ENCODE measurements around the gene GPC3.

Gene GPC3

GRCh38 chrX:133961046-133961445, 24.3 kb downstream of the GPC3 start:
- TF ChIP-seq CTCF (IDR thresholded peaks at IDR 0.05; ENCODE audit: insufficient read depth, low read length, poor library complexity, severe bottlenecking), result no peak
- Histone ChIP-seq H3K4me3 (replicated peaks; ENCODE audit: low read depth, low read length) (no peak overlapping the region), H3K36me3 (ENCODE audit: control insufficient read depth, insufficient read depth, low read length) (no peaks in the 10 kb centered on the region), H3K27me3 (replicated peaks; ENCODE audit: control insufficient read depth, insufficient read depth, low read length) (no peaks in the 10 kb centered on the region)
- DNase-seq (ENCODE audit: extremely low read depth, insufficient read length), result no peak

- DNase-seq (ENCODE audit: extremely low read depth, insufficient read length), result no peak
- no peaks in the 10 kb centered on the region for H3K36me3 ChIP-seq (ENCODE audit: control insufficient read depth, insufficient read depth, low read length)
- no peak overlapping the region for H3K4me3 ChIP-seq (replicated peaks; ENCODE audit: low read depth, low read length)
- H3K27me3 ChIP-seq (replicated peaks; ENCODE audit: control insufficient read depth, insufficient read depth, low read length), result no peaks in the 10 kb centered on the region
- TF ChIP-seq CTCF (IDR thresholded peaks at IDR 0.05; ENCODE audit: insufficient read depth, low read length, poor library complexity, severe bottlenecking), result no peak
Measured at GRCh38 chrX:133959972-133960371, 25.4 kb downstream of the GPC3 start.

- no peak for TF ChIP-seq CTCF (IDR thresholded peaks at IDR 0.05; ENCODE audit: insufficient read depth, low read length, poor library complexity, severe bottlenecking)
- H3K27me3 ChIP-seq (replicated peaks; ENCODE audit: control insufficient read depth, insufficient read depth, low read length), result no peaks in the 10 kb centered on the region
- no peak for DNase-seq (ENCODE audit: extremely low read depth, insufficient read length)
Measured at GRCh38 chrX:133958997-133959688, 26.3 kb downstream of the GPC3 start.

GRCh38 chrX:133956570-133957340, 28.6 kb downstream of the GPC3 start:
- no peak for DNase-seq (ENCODE audit: extremely low read depth, insufficient read length)
- no peak for TF ChIP-seq CTCF (IDR thresholded peaks at IDR 0.05; ENCODE audit: insufficient read depth, low read length, poor library complexity, severe bottlenecking)
- Histone ChIP-seq H3K27me3 (replicated peaks; ENCODE audit: control insufficient read depth, insufficient read depth, low read length) (no peaks in the 10 kb centered on the region), H3K36me3 (ENCODE audit: control insufficient read depth, insufficient read depth, low read length) (no peaks in the 10 kb centered on the region), H3K4me3 (replicated peaks; ENCODE audit: low read depth, low read length) (no peak overlapping the region)

More at GRCh38 chrX:133958997-133959688, 26.3 kb downstream of the GPC3 start:
- H3K4me3 ChIP-seq (replicated peaks; ENCODE audit: low read depth, low read length), result no peak overlapping the region
- H3K36me3 ChIP-seq (ENCODE audit: control insufficient read depth, insufficient read depth, low read length), result no peaks in the 10 kb centered on the region

GRCh38 chrX:133953785-133954355, 31.5 kb downstream of the GPC3 start:
- H3K4me3 ChIP-seq (replicated peaks; ENCODE audit: low read depth, low read length), result no peak overlapping the region
- TF ChIP-seq CTCF (IDR thresholded peaks at IDR 0.05; ENCODE audit: insufficient read depth, low read length, poor library complexity, severe bottlenecking), result no peak
- no peaks in the 10 kb centered on the region for H3K27me3 ChIP-seq (replicated peaks; ENCODE audit: control insufficient read depth, insufficient read depth, low read length)
- no peaks in the 10 kb centered on the region for H3K36me3 ChIP-seq (ENCODE audit: control insufficient read depth, insufficient read depth, low read length)
- DNase-seq (ENCODE audit: extremely low read depth, insufficient read length), result no peak
